ENCODE results near the gene MYO15A.

Gene MYO15A

DNA sequence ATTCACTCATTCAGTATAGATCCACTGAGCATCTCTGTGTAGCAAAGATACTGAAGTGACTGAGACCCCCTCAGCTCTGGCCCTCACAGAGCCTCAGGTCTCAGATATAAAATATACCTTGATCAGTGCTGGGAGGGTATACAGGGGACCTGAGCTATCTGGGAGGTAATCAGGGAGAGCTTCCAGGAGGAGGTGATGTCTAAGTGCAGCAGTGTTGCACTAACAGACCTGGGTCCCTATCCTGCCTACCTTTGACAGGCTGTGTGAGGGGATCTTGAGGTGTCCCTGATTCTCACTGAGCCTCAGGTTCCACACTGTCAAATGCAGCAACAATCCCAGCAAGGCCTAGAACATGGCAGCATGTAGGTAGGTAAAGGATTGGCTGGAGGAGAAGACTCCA lies 68.6 kb downstream of the MYO15A start:
- ATAC-seq (no peak), DNase-seq (no peak)
- H3K9me3 Mint-ChIP-seq: no peaks in the 10 kb centered on the region
- H3K4me3 Mint-ChIP-seq: no peak overlapping the region
- no peaks in the 10 kb centered on the region for H3K27me3 Mint-ChIP-seq
- H3K27ac Mint-ChIP-seq: no peak overlapping the region
- H3K4me1 Mint-ChIP-seq: peaks cover 18% of the 10 kb centered on the region
- H3K36me3 Mint-ChIP-seq (ENCODE audit: low read depth): no peaks in the 10 kb centered on the region

DNA sequence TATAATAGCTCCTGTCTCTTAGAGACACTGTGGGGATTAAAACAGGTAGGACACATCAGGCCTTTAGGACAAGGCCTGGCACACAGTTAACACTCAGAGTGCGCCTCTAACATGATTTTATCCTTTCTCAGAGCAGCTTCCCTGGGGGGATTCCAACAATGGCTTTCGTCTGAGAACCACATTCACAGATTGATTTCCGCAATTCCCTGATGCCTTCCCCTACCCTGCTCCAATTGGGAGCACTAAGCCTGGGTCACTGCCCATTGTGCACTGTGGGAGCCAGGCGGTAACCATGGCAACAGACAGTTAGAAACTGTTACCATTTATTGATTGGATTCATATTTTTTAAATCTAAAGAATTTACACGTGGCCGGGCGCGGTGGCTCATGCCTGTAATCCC lies 69.2 kb downstream of the MYO15A start:
- H3K36me3 Mint-ChIP-seq (ENCODE audit: low read depth): no peaks in the 10 kb centered on the region
- peaks cover 24% of the 10 kb centered on the region for H3K4me1 Mint-ChIP-seq
- no peak overlapping the region for H3K4me3 Mint-ChIP-seq
- H3K27me3 Mint-ChIP-seq: no peaks in the 10 kb centered on the region
- DNase-seq (no peak), ATAC-seq (no peak)
- no peak overlapping the region for H3K27ac Mint-ChIP-seq
- H3K9me3 Mint-ChIP-seq: no peaks in the 10 kb centered on the region

DNA sequence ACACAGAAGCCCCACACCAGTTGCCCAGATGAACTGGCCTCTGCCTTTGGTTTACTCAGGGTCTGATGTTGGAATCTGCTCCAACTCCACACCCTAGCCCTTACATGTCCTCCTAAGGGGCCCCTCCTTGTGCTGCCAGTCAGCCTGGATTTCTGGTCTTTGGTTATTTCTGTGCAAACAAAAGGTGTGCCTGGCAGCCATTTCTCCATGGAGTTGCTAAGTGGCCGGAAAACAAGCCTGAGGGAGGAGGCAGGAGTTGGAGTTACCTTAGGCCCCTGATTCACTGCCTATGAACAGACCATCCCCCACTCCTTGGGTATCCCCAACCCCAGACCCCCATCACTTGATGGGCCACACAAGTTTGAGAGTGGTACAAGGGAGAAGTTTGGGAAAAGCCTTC lies 70.6 kb downstream of the MYO15A start:
- peaks cover 31% of the 10 kb centered on the region for H3K4me1 Mint-ChIP-seq
- peak overlapping the region; percentile 5 for H3K27ac Mint-ChIP-seq
- DNase-seq (no peak), ATAC-seq (no peak)
- peaks cover 3% of the 10 kb centered on the region for H3K36me3 Mint-ChIP-seq (ENCODE audit: low read depth)
- H3K9me3 Mint-ChIP-seq: no peaks in the 10 kb centered on the region
- no peak overlapping the region for H3K4me3 Mint-ChIP-seq
- H3K27me3 Mint-ChIP-seq: peaks cover 3% of the 10 kb centered on the region

DNA sequence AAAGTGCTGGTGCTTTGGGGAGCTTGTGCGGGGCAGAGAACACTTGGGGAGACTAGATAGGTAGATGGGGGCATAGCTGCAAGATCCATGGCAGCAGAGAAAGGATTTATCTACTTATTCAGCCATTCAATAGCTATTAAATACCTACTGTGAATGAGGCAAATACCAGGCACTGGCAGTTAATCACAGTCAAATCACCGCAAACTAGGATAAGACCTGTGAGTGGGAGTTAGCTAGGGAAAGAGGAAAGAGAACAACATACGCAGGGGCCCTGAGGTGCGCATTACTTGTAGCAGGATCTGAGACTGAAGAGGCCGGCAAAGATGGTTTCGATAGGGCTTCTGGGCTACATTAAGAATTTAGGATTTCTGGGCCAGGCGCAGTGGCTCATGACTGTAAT lies 71.2 kb downstream of the MYO15A start:
- Mint-ChIP-seq H3K9me3 (no peaks in the 10 kb centered on the region), H3K27ac (peak overlapping the region; percentile 5), H3K36me3 (ENCODE audit: low read depth) (peaks cover 4% of the 10 kb centered on the region), H3K4me3 (no peak overlapping the region), H3K27me3 (peaks cover 3% of the 10 kb centered on the region), H3K4me1 (peaks cover 32% of the 10 kb centered on the region)
- ATAC-seq (no peak), DNase-seq (no peak)

DNA sequence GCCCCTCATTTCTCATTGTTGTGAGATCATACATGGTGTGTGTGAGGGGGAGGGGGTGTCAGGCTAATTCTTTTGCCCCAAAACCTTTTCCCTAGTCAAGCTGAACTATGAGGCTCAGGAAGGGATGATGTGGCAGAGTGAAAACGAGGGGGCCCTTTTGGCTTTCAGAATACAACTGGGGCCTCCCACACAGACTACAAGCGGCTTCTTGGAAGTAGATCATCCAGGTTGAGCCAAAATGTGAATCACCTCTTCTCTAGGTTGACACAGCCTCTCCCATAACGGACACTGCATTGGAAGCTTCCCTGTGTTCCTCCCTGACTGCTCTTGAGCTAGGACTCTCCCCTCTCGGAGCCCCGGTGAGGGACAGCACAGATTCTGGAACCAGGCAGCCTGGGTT lies 72.8 kb downstream of the MYO15A start:
- Mint-ChIP-seq H3K4me1 (peaks cover 46% of the 10 kb centered on the region), H3K4me3 (peak overlapping the region; percentile 96)

DNA sequence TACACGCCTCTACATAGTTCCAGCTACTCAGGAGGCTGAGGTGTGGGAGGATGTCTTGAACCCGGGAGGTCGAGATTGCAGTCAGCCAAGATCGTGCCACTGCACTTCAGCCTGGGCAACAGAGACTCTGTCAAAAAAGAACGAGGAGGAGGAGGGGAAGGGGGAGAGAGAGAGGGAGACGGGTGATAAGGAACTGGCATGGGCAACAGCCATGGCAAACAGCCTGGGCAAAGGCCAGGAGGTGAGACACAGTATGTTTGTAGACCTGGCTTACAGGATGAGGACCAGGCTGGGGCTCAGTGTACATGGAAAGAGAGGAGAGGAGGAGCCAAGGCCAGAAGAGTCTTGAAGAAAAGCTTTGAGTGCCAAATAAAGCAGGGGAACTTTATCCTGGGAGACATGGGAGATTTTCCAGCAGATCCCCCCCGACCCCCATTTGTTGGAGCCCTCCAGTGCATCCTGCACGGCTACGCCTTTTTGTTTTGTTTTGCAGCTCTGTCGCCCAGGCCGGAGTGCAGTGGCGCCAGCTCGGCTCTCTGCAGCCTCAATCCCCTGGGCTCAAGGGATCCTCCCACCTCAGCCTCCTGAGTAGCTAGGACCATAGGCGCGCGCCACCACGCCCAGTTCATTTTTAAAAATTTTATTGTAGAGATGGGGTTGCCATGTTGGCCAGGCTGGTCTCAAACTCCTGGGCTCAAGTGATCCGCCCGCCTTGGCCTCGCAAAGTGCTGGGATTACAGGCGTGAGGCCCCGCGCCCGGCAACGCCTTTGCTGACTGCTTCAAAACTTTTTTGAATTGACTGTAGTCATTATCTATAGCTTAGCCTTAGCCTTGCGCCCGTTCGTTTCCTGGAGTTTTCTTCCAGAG lies 73.8 kb downstream of the MYO15A start:
- H3K36me3 Mint-ChIP-seq (ENCODE audit: low read depth): peaks cover 27% of the 10 kb centered on the region
- H3K9me3 Mint-ChIP-seq: no peaks in the 10 kb centered on the region
- H3K4me3 Mint-ChIP-seq: peak overlapping the region; percentile 96
- H3K4me1 Mint-ChIP-seq: peaks cover 56% of the 10 kb centered on the region
- ATAC-seq: no peak
- peak; percentile 18 for DNase-seq
- peaks cover 3% of the 10 kb centered on the region for H3K27me3 Mint-ChIP-seq
- peak overlapping the region; percentile 98 for H3K27ac Mint-ChIP-seq

More for the DNA sequence above, 72.8 kb downstream of the MYO15A start:
- DNase-seq: peak; percentile 58
- Mint-ChIP-seq H3K9me3 (no peaks in the 10 kb centered on the region), H3K36me3 (ENCODE audit: low read depth) (peaks cover 19% of the 10 kb centered on the region), H3K27ac (peak overlapping the region; percentile 98), H3K27me3 (peaks cover 3% of the 10 kb centered on the region)
- ATAC-seq: peak; percentile 29

DNA sequence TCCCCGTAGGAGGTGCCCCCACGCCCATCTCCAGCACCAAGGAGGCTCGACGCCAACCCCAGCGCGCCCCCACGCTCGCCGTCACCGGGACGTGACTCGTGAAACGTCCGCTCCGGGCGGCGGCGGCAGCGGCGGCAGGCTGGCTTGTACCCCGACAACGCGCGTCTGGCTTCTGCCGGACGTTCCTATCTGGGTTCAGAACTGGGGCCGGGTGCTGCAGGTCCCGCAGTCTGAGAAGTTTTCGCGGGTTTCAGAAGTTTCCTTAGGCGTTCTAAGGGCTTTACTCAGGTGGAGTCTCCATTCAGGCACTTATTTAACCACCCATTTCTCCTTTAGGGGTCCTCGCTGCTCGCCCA lies 74.4 kb downstream of the MYO15A start:
- peaks cover 33% of the 10 kb centered on the region for H3K36me3 Mint-ChIP-seq (ENCODE audit: low read depth)
- no peaks in the 10 kb centered on the region for H3K9me3 Mint-ChIP-seq
- peak overlapping the region; percentile 96 for H3K4me3 Mint-ChIP-seq
- peak; percentile 92 for DNase-seq
- H3K4me1 Mint-ChIP-seq: peaks cover 62% of the 10 kb centered on the region
- peak; percentile 29 for ATAC-seq
- peak overlapping the region; percentile 98 for H3K27ac Mint-ChIP-seq
- H3K27me3 Mint-ChIP-seq: peaks cover 3% of the 10 kb centered on the region

DNA sequence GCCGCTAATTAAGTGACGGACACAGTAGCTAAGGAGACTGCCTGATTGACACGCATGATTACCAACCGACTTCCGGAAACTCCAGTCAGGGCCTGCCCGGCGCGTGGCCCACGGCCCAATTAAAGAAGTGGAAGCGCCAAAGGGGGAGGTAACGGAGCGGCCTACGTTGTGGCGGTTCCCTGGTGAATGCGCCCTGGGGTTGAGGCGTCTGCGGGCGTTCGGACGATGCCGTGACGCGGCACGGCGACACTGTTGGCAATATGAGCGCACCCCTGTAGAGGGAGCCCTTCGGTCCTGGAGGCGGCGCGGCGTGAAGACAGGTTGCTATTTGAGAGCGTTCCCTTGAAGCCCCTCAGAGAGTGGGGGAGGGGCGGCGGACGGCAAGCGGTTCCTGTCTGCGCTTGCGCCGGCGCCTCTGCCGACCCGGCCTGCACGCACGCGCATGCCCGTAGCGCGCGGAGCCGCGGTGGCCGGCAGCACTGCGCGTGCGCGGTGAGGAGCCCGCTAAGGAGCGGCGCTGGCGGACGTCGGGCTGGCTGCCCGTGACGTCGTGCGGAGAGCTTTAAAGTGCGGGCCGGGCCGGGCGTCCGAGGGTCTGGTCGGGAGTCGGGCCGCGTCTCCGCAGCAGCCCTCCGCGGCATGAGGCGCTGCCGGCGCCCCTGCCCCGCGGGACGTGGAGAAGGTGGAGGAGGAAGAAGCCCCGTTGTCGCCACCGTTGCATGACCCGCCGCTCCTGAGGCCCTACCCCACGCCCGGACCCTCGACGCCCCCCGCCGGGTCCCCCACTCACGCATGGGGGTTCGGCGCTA lies 75.0 kb downstream of the MYO15A start, which contains the start of gene ALKBH5:
Gene ALKBH5 (plus strand): TSS at position 495 of the 809 bp plus-strand sequence. CDS start 416 bp downstream, outside the sequence.
- Mint-ChIP-seq H3K4me1 (peaks cover 68% of the 10 kb centered on the region), H3K9me3 (no peaks in the 10 kb centered on the region), H3K27me3 (peaks cover 3% of the 10 kb centered on the region), H3K4me3 (peak within 1 kb of the TSS; percentile 96), H3K36me3 (ENCODE audit: low read depth) (peaks cover 39% of the 10 kb centered on the region), H3K27ac (peak within 1 kb of the TSS; percentile 98)
- peak; percentile 79 for ATAC-seq
- peak; percentile 97 for DNase-seq

DNA sequence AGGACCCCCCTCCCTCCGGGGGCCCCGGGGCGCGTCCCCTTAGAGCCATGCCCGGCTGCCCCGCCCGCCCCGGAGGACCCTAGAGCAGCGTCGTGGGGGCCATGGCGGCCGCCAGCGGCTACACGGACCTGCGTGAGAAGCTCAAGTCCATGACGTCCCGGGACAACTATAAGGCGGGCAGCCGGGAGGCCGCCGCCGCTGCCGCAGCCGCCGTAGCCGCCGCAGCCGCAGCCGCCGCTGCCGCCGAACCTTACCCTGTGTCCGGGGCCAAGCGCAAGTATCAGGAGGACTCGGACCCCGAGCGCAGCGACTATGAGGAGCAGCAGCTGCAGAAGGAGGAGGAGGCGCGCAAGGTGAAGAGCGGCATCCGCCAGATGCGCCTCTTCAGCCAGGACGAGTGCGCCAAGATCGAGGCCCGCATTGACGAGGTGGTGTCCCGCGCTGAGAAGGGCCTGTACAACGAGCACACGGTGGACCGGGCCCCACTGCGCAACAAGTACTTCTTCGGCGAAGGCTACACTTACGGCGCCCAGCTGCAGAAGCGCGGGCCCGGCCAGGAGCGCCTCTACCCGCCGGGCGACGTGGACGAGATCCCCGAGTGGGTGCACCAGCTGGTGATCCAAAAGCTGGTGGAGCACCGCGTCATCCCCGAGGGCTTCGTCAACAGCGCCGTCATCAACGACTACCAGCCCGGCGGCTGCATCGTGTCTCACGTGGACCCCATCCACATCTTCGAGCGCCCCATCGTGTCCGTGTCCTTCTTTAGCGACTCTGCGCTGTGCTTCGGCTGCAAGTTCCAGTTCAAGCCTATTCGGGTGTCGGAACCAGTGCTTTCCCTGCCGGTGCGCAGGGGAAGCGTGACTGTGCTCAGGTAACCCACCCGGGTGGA lies 75.8 kb downstream of the MYO15A start:
- no peak for ATAC-seq
- peaks cover 70% of the 10 kb centered on the region for H3K4me1 Mint-ChIP-seq

DNA sequence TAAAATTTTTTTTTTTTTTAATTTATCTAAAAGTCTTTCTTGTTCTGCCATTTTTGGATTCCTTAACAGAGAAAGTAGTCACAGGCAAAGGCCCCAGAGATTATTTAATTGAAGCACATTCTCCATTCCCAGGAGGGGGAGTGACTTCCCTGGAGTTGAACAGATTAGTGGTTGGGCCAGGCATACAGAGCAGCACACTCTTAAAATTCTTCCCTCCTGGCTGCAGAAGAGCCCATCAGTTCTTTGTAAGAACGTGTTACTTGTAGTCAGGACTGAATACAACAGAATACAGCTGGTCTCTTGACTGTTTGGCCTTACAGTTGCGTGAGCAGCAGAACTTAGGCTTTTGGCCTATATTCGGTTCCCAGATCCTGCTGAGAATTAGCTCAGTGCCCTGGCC lies 76.8 kb downstream of the MYO15A start:
- peak overlapping the region; percentile 96 for H3K4me3 Mint-ChIP-seq
- H3K27me3 Mint-ChIP-seq: peaks cover 3% of the 10 kb centered on the region
- H3K9me3 Mint-ChIP-seq: no peaks in the 10 kb centered on the region
- DNase-seq (no peak), ATAC-seq (no peak)
- H3K27ac Mint-ChIP-seq: peak overlapping the region; percentile 92
- H3K36me3 Mint-ChIP-seq (ENCODE audit: low read depth): peaks cover 48% of the 10 kb centered on the region
- peaks cover 77% of the 10 kb centered on the region for H3K4me1 Mint-ChIP-seq

More for the DNA sequence above, 75.8 kb downstream of the MYO15A start:
- Mint-ChIP-seq H3K36me3 (ENCODE audit: low read depth) (peaks cover 41% of the 10 kb centered on the region), H3K9me3 (no peaks in the 10 kb centered on the region), H3K27me3 (peaks cover 3% of the 10 kb centered on the region), H3K4me3 (peak overlapping the region; percentile 96), H3K27ac (peak overlapping the region; percentile 92)
- DNase-seq: peak; percentile 71

DNA sequence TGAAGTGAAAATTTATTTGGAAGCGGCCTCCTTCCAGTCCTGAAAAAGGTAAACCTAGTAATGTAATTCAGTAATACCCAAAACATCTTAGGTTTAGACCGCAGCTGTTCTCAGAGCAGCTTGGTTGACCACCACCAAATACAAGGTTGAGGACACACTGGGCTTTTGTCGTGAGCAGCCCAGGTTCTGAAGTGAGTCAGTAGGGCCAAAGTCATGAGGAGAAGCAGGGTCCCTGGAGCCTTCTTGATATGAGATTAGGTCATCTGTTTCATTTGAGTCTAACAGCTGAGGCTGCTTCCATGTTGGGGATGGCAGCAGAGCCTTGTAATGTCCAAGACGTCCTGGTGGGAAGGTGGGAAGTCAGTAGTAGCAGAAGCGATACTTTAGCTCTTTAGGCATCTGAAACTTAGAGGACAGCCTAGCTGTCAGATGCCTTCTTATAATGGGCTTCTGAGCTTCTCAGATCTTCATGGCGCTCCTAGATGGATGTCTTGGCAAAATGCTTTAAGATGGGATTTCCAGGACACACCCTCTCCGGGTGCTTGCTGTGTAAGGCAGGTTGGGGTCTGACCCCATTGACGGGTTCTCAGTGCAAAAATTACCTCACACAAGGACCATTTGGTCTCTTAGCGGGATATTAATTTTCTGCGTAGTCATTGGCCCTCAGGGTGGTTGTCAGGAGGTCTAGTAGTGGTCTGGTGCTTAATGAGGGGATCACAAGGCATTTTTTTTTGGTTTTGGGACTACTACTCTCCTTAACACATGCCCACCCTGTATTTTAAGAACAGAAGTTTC lies 77.5 kb downstream of the MYO15A start:
- H3K4me1 Mint-ChIP-seq: peaks cover 76% of the 10 kb centered on the region
- H3K27ac Mint-ChIP-seq: peak overlapping the region; percentile 92
- peak overlapping the region; percentile 96 for H3K4me3 Mint-ChIP-seq
- ATAC-seq (no peak), DNase-seq (no peak)
- H3K36me3 Mint-ChIP-seq (ENCODE audit: low read depth): peaks cover 52% of the 10 kb centered on the region
- H3K9me3 Mint-ChIP-seq: no peaks in the 10 kb centered on the region
- peaks cover 3% of the 10 kb centered on the region for H3K27me3 Mint-ChIP-seq

DNA sequence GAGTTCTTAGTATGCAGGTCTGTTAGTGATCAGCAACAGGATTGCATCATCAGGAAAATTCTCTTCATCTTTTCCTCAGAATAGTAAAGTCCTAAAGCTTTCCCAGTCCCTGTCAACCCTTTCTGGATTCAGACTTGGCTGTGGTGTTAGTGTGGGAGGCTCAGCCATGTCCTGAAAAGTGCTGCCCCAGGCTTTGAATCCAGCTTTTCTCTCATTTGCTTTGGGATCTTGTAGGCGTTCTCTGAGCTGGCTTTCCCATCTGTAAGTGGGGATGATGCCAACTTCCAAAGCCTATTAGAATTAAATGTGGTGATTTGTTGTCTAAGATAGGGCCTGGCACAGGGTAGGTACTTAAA lies 78.0 kb downstream of the MYO15A start:
- no peak for DNase-seq
- no peak for ATAC-seq
- Mint-ChIP-seq H3K27me3 (peaks cover 3% of the 10 kb centered on the region), H3K36me3 (ENCODE audit: low read depth) (peaks cover 56% of the 10 kb centered on the region), H3K27ac (peak overlapping the region; percentile 92), H3K4me1 (peaks cover 76% of the 10 kb centered on the region), H3K9me3 (no peaks in the 10 kb centered on the region), H3K4me3 (peak overlapping the region; percentile 96)

DNA sequence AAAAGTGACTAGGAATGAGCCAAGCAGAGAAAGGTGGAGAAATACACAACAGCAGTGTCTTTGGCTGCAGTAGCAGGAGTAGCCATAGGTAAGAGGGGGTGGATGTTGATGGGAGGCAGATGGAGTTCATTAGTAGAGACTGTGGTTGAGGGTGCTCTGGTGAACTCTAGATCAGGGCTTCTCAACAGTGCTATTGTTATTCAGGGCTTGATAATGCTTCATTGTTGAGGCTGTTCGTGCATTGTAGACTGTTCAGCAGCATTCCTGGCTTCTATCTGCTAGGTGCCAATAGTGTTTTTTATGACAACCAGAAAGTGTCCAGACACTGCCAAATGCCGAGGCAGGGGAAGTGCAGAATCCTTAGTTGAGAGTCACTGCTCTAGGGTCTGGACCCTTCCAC lies 78.7 kb downstream of the MYO15A start:
- DNase-seq (no peak), ATAC-seq (no peak)
- Mint-ChIP-seq H3K4me1 (peaks cover 73% of the 10 kb centered on the region), H3K9me3 (no peaks in the 10 kb centered on the region), H3K27ac (peak overlapping the region; percentile 92), H3K4me3 (peak overlapping the region; percentile 96), H3K36me3 (ENCODE audit: low read depth) (peaks cover 57% of the 10 kb centered on the region), H3K27me3 (peaks cover 3% of the 10 kb centered on the region)

Data from activated naive CD8-positive, alpha-beta T cell treated with anti-CD3 and anti-CD28 coated beads, Interleukin-2, amount 50 U/mL, for 24 hours (primary cell).